VCaP (cell line): ENCODE data around the gene USP27X.
A peak's percentile ranks its signal among the peaks of the same experiment; 100 is the strongest.

ENCODE experiments used
- H3K27ac ChIP-seq: fragments of 450-650 bp; 2 replicates; pipeline ENCODE4 v1.5.1; 2017
- TF ChIP-seq, protein P1 (sequence below): fragments of 450-650 bp; conservative IDR thresholded peaks from 2 replicates; pipeline ENCODE4 v1.5.1; 2017; ENCODE audit warnings: mild to moderate bottlenecking, moderate library complexity

Gene USP27X

GRCh38 chrX:49915361-49916222, 36.3 kb downstream of the USP27X start:
- TF ChIP-seq, protein P1, sequence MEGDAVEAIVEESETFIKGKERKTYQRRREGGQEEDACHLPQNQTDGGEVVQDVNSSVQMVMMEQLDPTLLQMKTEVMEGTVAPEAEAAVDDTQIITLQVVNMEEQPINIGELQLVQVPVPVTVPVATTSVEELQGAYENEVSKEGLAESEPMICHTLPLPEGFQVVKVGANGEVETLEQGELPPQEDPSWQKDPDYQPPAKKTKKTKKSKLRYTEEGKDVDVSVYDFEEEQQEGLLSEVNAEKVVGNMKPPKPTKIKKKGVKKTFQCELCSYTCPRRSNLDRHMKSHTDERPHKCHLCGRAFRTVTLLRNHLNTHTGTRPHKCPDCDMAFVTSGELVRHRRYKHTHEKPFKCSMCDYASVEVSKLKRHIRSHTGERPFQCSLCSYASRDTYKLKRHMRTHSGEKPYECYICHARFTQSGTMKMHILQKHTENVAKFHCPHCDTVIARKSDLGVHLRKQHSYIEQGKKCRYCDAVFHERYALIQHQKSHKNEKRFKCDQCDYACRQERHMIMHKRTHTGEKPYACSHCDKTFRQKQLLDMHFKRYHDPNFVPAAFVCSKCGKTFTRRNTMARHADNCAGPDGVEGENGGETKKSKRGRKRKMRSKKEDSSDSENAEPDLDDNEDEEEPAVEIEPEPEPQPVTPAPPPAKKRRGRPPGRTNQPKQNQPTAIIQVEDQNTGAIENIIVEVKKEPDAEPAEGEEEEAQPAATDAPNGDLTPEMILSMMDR = peak; percentile 71
- H3K27ac ChIP-seq = no peak overlapping the region

- TF ChIP-seq, protein P1 = peak; percentile 68
- H3K27ac ChIP-seq = no peak overlapping the region
Observed at GRCh38 chrX:49919617-49920016, 40.3 kb downstream of the USP27X start.

DNA sequence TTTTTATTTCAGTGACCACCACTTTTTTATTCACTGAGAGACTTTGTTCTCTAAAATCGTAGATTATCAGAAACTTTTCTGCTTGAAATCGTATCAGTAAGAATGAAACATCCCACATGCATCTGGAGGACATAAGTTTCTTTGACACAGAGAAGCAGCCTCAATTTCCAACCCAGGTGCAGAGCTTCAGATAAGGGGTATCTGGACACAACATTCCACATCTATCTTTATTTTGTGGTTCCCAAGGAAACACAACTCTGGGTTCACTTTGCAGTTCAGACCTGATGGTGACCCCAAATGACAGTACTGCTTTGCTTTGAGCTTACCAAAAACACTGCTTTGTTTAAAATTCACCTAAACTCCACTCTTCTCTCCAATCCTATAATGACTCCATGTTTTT, 41.8 kb downstream of the USP27X start:
- no peak overlapping the region for H3K27ac ChIP-seq
- TF ChIP-seq, protein P1 = no peak

DNA sequence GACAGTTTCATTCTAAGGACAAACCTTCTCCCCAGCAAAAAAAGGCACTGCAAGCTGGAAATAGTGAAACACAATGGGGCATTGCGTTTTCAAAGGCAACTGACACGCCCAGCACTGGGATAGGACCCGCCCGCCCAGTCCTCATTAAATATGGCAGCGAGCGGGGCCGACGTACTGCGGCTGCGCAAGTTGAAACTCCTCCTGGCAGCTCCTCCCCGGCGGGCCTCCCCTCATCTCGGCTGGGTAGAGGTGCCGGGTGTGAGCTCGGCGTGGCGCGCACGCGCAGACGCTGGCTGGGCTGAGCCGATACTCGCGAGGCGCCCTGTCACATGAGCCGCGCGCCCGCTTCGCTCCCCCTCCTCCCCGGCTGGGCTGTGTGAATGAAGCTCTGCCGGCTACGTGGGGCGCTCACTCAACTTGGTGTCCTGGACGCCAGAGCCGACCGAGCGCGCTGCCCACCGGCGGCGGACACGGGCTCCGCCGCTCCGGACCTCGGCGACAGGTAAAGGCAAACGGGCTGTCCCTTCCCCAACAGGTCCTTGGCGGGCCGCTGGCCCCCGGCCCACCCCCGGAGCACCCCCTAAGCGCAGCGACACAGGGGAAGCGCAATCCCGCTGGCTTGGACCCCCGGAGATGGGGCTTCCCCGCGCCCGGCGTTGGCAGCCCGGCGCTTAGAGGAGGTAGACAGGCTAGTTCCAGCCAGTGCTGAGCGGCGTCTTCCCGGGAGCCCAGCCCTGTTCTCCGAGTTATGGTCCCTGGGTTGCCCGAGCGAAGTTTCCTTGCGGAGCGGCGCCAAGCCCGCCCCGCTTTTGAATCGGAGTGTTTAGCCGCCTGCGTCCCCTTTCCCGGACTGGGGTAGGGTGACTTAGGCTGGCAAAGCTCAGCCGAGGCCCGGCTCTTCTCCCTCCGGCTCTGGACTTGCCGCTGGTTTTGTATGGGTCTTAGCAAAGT, 43.3 kb downstream of the USP27X start, which contains the start of gene CLCN5:
Gene CLCN5, plus strand, starts transcription at position 306 of the 951 bp plus-strand sequence. CDS start 2,703 bp downstream, outside the sequence.
- H3K27ac ChIP-seq = peak within 1 kb of the TSS; percentile 40
- TF ChIP-seq, protein P1 = no peak

DNA sequence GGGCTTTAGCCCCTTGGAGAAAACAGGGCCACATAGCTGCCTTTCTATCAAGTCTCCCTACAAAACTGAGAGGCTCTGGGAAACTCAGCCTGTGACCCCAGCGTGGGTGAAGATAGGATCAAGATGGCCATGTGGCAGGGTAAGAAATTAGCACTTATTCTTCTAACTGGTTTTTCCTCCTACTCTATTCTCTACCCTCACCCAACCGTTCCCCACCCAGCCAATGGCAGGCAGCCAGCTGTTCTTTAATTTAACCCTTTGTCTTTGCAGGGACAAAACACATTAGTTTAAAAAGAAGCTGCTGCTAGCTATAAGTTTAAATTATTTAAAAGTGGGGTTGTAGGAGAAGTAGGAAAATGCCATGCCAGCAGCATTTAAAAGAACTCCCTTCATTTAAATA, 45.9 kb downstream of the USP27X start:
- H3K27ac ChIP-seq = no peak overlapping the region
- TF ChIP-seq, protein P1 = no peak

DNA sequence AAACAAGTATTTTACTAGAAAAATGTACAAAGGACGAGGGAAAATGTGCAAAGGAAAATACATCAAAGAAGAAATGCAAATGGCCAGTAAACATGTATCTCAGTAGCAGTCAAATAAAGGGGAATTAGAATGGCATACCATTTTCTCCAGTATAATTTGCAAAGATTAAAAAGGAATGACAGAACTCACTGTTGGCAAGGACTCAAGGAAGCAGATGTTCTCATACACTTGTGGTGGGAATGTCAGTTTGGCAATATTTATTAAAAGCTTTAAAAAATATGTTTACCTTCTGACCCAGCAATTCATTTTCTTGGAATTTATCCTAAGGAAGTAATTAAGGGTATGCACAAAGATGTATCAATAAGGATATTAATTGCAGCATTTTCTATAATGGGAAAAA, 50.8 kb downstream of the USP27X start:
- TF ChIP-seq, protein P1 = no peak
- H3K27ac ChIP-seq = no peak overlapping the region
